SU-DHL-6 (cell line): ENCODE data around the gene PIGR.

Source experiments
- H2AFZ ChIP-seq: fragments of 200-600 bp; sonication (generic); 2 replicates; pipeline ENCODE4 v1.6.1; 2014; ENCODE audit warnings: low read depth, mild to moderate bottlenecking, moderate library complexity, mixed read lengths, antibody characterized with exemption, low read length; ENCODE audit not compliant: severe bottlenecking
- H3F3A ChIP-seq: fragments of 200-600 bp; shearing (Covaris generic); 2 replicates; pipeline ENCODE4 v1.6.0; 2016; ENCODE audit warnings: antibody characterized with exemption, mild to moderate bottlenecking; ENCODE audit not compliant: insufficient read depth
- H3K27ac ChIP-seq: fragments of 200-600 bp; sonication (generic); 2 replicates; pipeline ENCODE4 v1.5.1; 2016; ENCODE audit warnings: low read depth, mild to moderate bottlenecking, low read length, moderate library complexity, mixed read lengths
- H3K27me3 ChIP-seq: fragments of 200-600 bp; sonication (generic), shearing (Covaris generic); 2 replicates; pipeline ENCODE4 v1.6.0; 2014; ENCODE audit warnings: mild to moderate bottlenecking, low read length
- H3K36me3 ChIP-seq: fragments of 200-600 bp; sonication (generic); 2 replicates; pipeline ENCODE4 v1.6.1; 2014; ENCODE audit warnings: mild to moderate bottlenecking, low read length, mixed read lengths
- H3K4me2 ChIP-seq: fragments of 300-600, 200-600 bp; shearing (Covaris generic), sonication (generic); 2 replicates; pipeline ENCODE4 v1.6.0; 2014; ENCODE audit warnings: low read length, low read depth, mild to moderate bottlenecking; ENCODE audit not compliant: poor library complexity, severe bottlenecking
- H3K4me3 ChIP-seq: fragments of 200-600 bp; sonication (generic); 2 replicates; pipeline ENCODE4 v1.5.1; 2014; ENCODE audit warnings: antibody characterized with exemption, low read length, mild to moderate bottlenecking, mixed read lengths; ENCODE audit not compliant: insufficient read depth, poor library complexity, severe bottlenecking
- H3K79me2 ChIP-seq: fragments of 200-600 bp; sonication (generic); 2 replicates; pipeline ENCODE4 v1.6.1; 2014; ENCODE audit warnings: mild to moderate bottlenecking, low read length, moderate library complexity; ENCODE audit not compliant: insufficient read depth
- H3K9ac ChIP-seq: fragments of 200-600 bp; sonication (generic); 2 replicates; pipeline ENCODE4 v1.7.0; 2014; ENCODE audit warnings: mild to moderate bottlenecking, low read length
- H3K9me2 ChIP-seq: fragments of 200-600 bp; sonication (generic); replicated peaks from 2 replicates; pipeline ENCODE4 v1.6.1; 2014; ENCODE audit warnings: low read length; ENCODE audit not compliant: insufficient read depth
- H3K9me3 ChIP-seq: fragments of 200-600 bp; sonication (generic); 2 replicates; pipeline ENCODE4 v1.6.1; 2014; ENCODE audit warnings: low read length, mixed read lengths; ENCODE audit not compliant: insufficient read depth
- H4K20me1 ChIP-seq: fragments of 200-600 bp; sonication (generic); 2 replicates; pipeline ENCODE4 v1.6.1; 2014; ENCODE audit warnings: low read depth, mild to moderate bottlenecking, antibody characterized with exemption, low read length, moderate library complexity, mixed read lengths
- EZH2phosphoT487 ChIP-seq: fragments of 200-600 bp; sonication (generic), shearing (Covaris generic); conservative IDR thresholded peaks from 2 replicates; pipeline ENCODE4 v1.6.1; 2018; ENCODE audit warnings: mild to moderate bottlenecking, antibody characterized with exemption, low read length, moderate library complexity, mixed read lengths
- TF ChIP-seq, protein P1 (sequence below): fragments of 200-600 bp; sonication (generic); IDR thresholded peaks from one replicate; pipeline ENCODE4 v1.5.1; 2017; ENCODE audit warnings: antibody characterized with exemption, mild to moderate bottlenecking, low read length, moderate library complexity; ENCODE audit not compliant: insufficient read depth, poor library complexity, severe bottlenecking

PIGR gene

DNA sequence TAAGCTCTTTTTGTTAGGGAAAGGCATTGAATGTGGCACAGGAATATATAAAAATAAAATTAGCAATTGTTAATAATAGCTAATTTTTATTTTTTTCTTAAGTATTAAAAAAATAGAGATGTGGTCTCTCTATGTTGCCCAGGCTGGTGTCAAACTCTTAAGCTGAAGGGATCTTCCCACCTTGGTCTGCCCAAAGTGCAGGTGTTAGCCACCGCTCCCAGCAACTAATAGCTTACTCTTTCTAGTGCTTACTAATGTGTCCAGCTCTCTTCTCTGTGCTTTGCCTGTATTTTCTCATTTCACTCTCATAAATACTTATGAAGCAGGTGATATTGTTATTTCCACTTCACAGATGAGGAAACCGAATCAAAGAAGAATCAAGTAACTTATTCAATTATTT, 62.4 kb downstream of the PIGR start:
- no peaks in the 10 kb centered on the region for H3F3A ChIP-seq
- H3K9me2 ChIP-seq, result no peaks in the 10 kb centered on the region
- no peak overlapping the region for H3K4me3 ChIP-seq
- H3K9me3 ChIP-seq, result no peaks in the 10 kb centered on the region
- TF ChIP-seq EZH2phosphoT487, result no peak
- TF ChIP-seq, protein P1, sequence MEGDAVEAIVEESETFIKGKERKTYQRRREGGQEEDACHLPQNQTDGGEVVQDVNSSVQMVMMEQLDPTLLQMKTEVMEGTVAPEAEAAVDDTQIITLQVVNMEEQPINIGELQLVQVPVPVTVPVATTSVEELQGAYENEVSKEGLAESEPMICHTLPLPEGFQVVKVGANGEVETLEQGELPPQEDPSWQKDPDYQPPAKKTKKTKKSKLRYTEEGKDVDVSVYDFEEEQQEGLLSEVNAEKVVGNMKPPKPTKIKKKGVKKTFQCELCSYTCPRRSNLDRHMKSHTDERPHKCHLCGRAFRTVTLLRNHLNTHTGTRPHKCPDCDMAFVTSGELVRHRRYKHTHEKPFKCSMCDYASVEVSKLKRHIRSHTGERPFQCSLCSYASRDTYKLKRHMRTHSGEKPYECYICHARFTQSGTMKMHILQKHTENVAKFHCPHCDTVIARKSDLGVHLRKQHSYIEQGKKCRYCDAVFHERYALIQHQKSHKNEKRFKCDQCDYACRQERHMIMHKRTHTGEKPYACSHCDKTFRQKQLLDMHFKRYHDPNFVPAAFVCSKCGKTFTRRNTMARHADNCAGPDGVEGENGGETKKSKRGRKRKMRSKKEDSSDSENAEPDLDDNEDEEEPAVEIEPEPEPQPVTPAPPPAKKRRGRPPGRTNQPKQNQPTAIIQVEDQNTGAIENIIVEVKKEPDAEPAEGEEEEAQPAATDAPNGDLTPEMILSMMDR, result no peak
- H4K20me1 ChIP-seq, result no peaks in the 10 kb centered on the region
- H3K79me2 ChIP-seq, result no peaks in the 10 kb centered on the region
- H3K4me2 ChIP-seq, result no peak overlapping the region
- H3K9ac ChIP-seq, result no peak overlapping the region
- H3K36me3 ChIP-seq, result no peaks in the 10 kb centered on the region
- H3K27ac ChIP-seq, result no peak overlapping the region
- no peaks in the 10 kb centered on the region for H3K27me3 ChIP-seq
- no peak overlapping the region for H2AFZ ChIP-seq

DNA sequence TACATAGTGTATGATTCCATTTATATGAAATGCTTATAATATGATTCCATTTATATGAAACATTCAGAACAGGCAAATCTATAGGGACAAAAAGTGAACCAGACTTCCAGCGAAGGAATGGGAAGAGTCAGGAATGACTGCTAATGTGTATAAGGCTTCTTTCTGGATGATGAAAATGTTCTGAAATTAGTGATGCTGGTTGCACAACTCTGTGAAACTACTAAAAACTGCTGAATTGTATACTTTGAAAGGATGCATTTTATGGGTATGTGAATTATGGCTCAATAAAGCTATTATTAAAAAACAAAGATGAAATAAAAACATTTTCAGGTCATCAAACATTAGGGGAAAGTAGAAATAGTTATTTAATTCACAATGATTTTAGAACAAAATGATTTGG, 63.1 kb downstream of the PIGR start:
- Histone ChIP-seq H3K36me3 (no peaks in the 10 kb centered on the region), H3F3A (no peaks in the 10 kb centered on the region), H3K27ac (no peak overlapping the region), H3K27me3 (no peaks in the 10 kb centered on the region), H3K9ac (no peak overlapping the region), H3K79me2 (no peaks in the 10 kb centered on the region), H4K20me1 (no peaks in the 10 kb centered on the region), H3K4me2 (no peak overlapping the region), H3K4me3 (no peak overlapping the region), H3K9me2 (no peaks in the 10 kb centered on the region), H3K9me3 (peaks cover 5% of the 10 kb centered on the region; the same call in 1 of the 2 replicates), H2AFZ (no peak overlapping the region)
- TF ChIP-seq EZH2phosphoT487, result no peak
- TF ChIP-seq, protein P1, result no peak

DNA sequence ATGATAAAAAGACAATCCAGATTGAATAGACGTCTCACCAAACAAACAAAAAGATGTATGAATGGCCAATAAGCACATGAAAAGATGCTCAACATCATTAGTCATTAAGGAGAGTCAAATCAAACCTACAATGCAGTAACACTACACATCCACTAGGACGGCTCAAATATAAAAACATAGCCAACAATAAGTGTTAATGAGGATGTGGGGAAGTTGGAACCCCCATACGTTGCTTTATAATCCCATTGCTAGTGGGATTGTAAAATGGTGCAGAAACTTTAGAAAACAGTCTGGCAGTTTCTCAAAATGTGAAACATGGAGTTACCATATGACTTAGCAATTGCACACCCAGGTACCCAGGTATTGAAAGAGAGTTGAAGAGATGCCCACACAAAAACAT, 63.7 kb downstream of the PIGR start:
- no peaks in the 10 kb centered on the region for H3K79me2 ChIP-seq
- no peaks in the 10 kb centered on the region for H3F3A ChIP-seq
- TF ChIP-seq, protein P1, result no peak
- TF ChIP-seq EZH2phosphoT487, result no peak
- no peak overlapping the region for H3K27ac ChIP-seq
- H3K9me3 ChIP-seq, result peaks cover 11% of the 10 kb centered on the region; the same call in 1 of the 2 replicates
- H2AFZ ChIP-seq, result no peak overlapping the region
- no peak overlapping the region for H3K4me3 ChIP-seq
- H3K27me3 ChIP-seq, result 0 out of 2 replicates have a peak, but pooled peaks cover 1% of the 10 kb centered on the region
- no peaks in the 10 kb centered on the region for H4K20me1 ChIP-seq
- H3K9ac ChIP-seq, result no peak overlapping the region
- no peak overlapping the region for H3K4me2 ChIP-seq
- H3K36me3 ChIP-seq, result no peaks in the 10 kb centered on the region
- H3K9me2 ChIP-seq, result no peaks in the 10 kb centered on the region
